ENCODE results near the gene CACNA1B.

Gene CACNA1B

DNA sequence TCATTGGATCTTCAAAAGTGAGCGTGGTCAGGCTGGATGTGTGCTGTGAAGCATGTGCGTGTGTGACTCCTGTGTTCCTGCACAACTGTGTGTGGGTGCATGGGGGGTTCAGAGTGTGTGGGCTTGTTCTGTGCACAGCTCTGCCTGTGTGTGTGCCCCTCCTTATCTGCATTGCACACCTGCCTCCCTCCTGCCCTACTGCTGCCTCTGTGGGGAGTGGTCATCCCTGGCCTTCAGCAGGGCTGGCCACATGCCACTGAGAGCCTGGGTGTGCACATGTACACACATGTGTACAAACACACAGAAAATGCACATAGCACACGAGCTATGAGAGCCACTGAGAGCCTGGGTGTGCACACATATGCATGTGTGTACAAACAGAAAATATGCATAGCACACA is 92.1 kb downstream of the CACNA1B start:
- DNase-seq: no peak

DNA sequence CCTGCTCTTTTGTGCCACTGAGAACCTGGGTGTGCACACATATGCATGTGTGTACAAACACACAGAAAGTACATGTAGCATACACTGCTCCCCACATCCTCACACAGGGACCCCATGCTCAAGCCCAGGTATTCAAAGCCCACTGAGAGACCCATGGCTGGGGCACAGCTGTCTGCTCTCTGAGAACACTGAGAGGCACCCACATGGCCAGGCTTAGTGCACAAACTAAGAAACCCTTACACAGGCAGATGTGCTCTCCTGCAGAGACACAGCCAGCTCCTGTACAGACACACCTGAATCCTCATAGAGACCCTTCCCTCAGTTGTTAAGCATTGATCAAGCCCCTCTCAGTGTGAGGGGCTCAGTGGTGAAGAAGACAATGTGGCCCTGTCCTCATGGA is 92.5 kb downstream of the CACNA1B start:
- DNase-seq: no peak

DNA sequence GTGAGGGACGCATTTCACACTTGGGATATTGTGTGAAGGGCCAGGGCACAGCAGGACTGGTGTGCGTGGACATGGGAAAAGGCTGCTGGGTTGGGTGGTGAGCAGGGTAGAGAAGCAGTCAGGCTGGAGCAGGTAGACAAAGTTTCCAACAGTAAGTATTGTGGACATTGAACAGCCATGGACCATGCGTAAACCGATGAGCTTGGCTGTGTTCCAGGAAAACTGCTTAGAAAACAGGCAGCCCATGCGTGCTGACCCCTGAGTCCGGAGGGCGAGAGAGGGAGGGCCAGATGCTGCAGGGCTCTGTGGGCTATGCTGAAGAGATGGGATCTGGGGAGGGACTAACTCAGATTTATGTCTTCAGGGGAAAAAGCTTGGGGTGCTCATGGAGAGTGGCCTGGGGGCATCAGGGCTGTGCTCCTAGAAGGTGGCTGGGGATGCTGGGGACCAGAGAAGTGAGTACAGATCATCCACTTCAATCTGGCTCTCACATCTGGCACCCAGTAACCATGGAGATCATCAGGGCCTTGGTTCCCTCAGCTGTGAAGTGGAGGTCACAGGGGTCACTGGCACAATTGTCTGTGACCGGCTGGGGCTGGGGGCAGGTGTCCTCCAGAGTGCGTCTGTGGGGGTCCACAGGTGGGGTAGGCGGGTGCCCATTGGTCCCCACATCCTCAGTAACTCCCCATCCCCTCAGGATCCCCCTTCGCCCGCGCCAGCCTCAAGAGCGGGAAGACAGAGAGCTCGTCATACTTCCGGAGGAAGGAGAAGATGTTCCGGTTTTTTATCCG is 93.3 kb downstream of the CACNA1B start:
- no peak for DNase-seq

DNA sequence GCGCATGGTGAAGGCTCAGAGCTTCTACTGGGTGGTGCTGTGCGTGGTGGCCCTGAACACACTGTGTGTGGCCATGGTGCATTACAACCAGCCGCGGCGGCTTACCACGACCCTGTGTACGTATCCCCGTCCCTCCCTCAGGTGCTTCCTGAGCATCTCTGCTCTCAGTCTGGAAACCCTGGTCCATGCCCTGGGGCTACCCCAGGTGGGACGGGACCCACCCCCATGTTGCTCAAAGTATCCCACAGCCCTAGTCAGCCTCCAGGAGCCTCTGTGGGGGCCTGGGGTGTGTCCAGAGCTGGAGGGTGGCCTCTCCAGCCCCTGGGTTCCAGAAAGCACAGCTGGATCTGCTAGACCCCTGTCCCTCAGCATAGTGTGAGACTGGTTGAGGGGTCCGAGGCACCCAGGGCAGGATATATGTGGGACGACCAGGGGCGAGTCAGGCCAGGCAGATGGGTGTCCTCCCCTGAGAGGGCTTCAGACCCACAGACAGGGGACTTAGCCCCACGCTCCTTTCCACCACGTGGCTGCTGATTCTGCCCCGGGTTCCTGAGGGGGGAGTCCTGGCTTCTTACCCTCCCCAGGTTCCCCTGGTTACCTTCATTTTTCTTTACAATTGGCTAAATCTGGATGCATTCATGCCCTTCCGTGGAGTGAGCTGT is 94.0 kb downstream of the CACNA1B start:
- no peak for DNase-seq

DNA sequence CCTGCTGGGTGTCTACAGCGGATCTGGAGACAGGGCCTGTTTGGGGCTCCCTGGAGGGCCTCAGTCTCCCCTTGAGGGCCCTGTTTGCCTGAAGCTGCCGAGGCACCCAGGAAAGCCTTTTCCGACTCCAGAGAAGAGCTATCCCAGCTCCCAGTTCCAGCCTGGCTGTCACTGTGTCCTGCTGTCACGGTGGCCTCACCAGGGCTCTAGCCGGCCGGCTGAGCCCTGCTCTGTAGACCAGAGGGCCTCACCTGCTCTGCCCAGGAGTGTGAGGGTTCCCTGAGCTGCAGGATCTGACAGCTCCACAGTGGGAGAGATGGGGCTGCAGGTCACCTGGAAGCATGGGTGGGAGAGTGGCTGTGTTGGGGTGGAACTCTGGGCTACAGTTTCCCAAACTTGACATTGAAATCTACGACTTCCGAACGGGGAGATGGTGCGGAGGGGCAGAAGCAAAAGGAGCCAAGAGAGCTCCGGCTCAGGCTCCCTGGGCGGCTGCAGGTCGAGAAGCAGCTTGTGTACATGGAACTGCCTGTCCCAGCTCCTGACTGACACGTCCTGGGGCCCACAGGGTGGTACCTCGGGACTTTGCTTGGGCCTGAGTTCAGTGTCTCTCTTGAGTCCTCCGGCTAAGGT is 94.9 kb downstream of the CACNA1B start:
- no peak for DNase-seq

DNA sequence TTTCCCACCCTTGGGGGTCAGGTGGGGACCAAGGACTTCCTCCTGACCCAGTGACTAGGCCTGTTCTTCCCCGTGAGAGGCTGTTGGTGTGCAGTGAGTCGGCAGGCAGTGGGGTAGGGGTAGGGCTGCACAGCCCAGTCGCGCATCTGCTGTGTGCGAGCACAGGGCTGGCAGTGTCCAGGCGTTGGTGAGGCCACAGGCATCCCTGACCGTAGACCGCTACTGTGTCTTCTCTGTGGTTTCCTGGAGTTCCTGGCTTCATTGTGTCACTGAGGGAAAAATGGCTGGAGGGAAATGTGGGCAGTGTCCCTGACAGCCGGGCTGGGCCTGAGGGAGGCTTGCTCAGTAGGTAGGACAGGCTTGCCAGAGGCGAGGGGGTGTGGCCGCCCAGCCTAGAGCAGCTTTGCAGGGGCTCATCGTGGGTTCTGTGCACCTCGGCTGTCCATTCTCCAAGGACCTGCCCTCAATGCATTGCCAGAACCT is 95.4 kb downstream of the CACNA1B start:
- DNase-seq: no peak

DNA sequence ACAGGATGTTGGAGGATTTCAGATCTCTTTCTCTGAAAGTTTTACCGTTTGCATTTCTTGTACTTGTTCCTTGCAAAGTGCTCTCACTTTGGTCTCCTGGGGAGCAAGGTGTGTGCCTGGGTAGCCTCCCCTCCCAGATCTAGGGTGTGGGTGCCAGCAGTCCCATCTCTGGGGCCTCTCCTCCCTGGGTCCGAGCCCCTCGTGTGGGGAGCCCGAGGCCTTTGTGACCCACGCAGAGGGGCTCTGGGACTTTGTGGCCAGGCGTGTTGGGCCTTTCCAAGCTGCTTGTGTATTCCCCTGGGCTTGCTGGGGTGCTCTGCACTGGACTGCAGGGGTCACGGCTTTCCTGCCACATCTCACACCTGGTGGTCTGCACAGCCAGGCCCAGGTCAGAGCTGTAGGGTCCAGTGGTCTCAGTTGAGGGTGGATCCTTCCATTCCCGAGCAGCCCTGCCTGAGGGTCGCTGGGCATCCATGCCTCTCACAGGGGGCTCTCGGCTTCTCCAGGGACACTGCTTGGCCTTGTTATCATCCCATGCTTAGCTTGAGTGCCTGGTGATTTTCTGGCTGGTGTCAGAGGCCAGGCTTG is 96.3 kb downstream of the CACNA1B start:
- no peak for DNase-seq

DNA sequence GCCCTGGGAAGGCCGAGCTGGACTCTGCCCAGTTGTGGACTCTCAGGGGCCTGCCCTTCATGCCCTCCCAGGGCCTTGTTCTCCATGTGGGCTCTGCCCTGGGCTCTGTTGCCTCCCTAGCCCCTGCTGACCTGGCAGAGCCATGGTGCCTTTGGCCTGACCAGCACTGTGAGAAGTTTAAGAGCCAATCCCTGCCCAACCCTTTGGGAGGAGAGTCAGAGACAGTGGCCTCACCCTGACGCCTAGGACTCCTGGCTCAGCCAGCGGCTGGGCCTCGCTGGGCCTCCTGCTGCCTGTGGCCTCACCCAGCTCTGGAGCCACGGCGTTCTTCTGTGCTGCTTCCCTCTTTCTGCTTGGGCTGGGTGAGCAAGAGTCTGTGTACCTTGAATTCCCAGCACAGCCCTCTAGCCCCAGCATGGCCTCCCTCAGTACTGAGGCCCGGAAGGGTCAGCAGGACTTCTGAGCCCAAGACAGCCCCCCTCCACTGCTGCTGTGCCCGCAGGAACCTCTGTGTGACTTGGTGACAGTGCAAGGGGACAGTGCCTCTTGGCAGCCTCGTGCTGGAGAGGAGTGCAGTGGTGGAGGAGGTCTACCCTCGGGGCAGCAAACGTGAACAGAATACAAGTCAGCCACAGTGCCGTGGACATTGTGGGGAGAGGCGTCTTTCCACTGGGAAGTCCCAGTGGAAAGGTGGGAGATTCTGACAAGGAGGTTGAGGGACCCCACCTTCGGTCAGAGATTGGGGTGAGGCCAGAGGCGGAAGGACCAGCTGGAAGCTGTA is 97.4 kb downstream of the CACNA1B start:
- no peak for DNase-seq

DNA sequence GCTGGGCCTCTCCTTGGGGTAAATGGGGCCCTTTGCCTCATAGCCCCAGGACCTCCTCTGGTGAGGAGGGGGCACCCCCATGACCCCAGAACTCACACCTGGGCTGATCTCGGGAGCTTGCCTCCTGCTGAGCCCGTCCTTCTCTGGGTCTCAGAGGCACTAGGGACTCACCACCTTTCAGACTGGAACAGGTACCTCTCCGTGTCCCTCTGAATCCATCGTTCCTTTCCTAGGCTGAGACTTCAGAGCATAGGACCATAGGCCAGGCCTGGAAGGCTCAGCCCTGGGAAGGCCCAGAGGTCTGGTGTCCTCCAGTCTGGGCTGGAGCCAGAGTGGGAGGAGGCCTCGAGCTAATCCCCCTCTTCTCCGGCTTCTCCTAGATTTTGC is 97.9 kb downstream of the CACNA1B start:
- no peak for DNase-seq

DNA sequence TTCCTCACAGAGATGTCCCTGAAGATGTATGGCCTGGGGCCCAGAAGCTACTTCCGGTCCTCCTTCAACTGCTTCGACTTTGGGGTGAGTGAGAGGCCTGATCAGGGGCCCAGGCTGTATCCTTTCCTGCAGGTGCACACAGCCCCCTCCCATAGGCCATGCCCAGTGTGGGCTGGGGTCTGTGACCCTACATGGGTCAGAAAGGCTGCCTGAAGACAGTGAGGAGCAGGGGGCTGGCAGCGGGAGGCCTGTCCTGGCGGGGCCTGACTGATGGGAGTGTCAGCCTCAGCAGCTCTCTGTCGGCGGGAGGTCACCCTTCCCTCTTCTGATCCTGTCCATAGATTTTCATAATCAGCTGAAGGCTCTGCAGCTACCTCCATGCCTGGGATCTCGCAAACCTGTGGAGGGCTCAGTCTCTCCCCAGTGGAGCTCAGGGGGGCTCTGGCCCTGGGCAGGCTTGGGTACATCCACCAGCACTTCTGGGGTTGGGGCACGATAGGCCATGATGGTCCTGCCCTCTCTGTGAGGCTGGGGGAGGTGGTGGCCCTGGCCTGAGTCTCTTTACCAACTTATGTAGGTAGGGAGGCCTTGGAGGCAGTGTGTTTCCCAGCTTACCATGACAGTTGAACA is 98.5 kb downstream of the CACNA1B start:
- no peak for DNase-seq

DNA sequence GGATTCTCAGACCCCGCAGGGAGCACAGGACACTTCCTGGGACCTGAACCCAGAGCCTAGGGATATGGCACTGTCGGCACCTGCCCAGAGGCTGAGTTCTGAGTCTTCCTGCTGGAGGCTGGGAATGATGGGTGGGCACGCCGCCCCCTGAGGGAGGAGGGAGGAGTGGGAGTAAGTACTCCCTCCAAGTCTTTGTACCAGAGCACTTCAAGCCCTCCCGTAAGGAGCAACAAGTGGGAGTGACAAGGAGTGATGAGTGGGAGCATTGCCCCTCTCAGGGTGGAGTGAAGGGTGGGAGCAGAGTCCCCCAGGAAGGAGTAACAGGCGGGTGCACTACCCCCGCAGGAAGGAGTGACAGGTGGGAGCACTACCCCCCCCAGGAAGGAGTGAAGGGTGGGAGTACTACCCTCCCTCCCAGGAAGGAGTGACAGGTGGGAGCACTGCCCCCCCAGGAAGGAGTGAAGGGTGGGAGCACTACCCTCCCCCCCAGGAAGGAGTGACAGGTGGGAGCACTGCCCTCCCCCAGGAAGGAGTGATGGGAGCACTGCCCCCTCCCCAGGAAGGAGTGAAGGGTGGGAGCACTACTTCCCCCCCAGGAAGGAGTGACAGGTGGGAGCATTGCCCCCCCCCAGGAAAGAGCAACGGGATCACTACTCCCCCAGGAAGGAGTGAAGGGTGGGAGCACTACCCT is 100.1 kb downstream of the CACNA1B start:
- DNase-seq: no peak

DNA sequence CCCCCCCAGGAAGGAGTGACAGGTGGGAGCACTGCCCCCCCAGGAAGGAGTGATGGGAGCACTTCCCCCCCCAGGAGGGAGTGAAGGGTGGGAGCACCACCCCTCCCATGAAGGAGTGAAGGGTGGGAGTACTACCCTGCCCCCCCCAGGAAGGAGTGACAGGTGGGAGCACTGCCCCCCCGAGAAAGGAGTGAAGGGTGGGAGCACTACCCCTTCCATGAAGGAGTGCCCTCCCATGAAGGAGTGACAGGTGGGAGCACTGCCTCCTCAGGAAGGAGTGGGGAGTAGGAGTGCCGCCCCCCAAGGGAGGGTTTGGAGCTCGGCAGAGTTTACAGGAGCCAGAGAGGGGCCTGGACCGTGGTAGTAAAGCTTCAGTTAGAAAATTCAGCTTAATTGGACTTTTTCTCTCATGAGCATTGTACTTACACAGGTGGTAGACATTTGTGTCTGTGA is 100.7 kb downstream of the CACNA1B start:
- no peak for DNase-seq

DNA sequence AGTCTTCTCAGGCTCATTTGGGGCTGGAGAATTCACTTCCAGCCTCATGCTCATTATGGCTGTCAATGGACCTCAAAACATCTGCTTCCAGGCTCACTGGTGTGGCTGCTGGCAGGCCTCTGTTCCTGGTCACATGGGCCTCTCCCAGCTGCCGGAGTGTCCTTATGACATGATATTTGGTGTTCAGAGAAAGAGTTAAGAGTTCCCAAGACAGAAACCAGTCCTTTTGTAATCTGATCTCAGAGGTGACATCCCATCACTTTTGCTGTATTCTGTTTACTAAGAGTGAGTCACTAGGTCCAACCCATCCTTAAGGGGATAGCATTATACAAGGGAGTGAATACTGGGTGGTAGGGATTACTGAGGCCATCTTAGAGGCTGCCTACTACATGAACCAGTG is 104.6 kb downstream of the CACNA1B start:
- DNase-seq: peak; percentile 39

DNA sequence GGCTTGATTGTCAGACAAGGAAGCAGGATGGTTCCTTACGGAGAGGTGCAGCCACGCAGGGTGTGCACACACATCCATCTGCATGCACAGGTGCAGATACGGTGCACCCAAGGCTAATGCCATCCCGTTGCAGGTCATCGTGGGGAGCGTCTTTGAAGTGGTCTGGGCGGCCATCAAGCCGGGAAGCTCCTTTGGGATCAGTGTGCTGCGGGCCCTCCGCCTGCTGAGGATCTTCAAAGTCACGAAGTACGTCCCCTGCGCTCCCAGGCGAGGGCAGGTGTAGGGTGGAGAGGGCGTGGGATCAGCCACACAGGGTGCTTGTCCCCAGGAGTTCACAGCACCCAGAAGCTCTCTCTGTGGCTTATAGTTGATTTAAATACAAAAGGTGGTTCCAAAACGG is 106.4 kb downstream of the CACNA1B start:
- DNase-seq: no peak

DNA sequence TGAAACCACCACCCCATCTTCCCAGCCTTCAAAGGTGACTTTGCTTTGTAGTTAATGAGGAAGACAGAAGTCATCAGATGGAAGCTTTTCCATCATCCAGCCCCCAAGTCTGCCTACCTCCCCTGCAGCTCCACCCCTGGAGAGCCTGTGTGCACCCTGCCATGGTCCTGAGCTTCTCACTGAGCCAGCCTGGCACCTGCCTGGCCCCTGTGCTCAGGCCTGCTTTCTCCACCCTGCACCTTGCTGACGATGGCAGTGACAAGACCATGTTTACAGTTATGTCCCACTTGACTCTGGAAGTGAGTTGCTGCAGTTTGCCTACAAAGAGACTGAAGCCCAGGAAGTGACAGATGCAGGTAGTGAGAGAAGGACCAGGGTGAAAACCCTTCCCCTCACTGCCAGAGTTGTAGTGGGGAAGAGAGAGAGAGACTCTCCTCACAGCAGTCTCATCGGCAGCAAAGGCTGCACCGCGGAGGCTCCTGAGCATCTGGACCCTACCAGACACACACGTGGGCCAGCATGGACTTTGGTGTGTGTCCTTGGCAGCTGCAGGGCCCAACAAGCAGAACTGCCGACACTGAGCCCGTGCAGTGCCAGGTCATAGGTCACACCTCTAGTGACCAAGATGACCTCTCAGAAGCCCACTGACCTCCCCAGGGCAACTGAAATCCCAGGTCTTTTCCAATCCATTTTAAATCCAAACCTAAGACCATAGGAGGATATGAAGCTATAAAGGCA is 107.1 kb downstream of the CACNA1B start:
- no peak for DNase-seq

DNA sequence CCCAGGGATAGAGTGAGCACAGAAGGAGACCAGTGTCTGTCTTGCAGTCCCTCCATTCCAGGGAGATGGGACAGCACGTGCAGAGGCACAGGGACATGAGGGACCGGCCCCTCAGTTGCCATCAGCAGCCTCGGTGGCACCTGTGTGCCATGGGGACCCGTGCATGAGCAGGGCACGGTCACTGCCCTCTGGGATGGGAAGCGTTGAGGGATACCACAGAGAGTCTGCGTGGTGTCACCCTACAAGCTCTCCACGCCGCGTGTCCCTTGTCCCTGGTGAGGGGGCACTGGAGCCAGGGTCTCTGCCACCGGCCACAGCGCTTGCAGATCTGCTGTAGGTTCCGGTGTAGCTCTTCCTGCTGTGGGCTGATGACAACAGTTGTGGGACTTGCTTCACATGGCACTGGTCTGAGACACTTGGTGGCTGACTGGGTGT is 108.1 kb downstream of the CACNA1B start:
- DNase-seq: no peak

DNA sequence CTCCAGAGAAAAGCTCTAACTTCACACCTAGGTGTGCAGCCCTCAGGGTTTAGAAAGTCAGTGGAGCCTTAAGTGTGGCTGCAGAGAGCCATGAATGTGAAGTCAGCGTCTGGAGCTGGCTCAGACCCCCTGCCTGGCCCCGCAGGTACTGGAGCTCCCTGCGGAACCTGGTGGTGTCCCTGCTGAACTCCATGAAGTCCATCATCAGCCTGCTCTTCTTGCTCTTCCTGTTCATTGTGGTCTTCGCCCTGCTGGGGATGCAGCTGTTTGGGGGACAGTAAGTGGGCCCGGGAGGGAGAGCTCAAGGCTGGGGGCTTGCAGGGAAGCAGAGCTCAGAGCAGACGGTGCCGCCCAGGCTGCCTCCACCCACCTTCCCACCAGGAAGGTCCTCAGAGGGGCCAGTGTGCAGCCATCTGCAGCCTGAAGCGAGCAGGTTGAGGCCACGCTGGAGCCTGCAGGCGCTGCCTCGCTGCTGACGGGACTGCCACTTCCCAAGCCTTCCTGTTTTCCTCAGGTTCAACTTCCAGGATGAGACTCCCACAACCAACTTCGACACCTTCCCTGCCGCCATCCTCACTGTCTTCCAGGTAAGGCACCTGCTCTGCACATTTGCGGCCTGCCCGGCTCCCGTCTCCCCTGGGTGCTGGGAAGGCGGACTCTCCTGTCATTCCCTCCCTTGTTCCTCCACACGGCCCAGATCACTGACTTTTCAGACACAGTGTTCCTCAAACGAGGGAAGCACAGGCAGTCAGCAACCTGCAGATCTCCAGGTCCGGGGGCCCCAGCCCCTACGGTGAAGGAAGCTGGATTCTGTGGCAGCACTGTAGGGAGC is 108.9 kb downstream of the CACNA1B start:
- DNase-seq: no peak

DNA sequence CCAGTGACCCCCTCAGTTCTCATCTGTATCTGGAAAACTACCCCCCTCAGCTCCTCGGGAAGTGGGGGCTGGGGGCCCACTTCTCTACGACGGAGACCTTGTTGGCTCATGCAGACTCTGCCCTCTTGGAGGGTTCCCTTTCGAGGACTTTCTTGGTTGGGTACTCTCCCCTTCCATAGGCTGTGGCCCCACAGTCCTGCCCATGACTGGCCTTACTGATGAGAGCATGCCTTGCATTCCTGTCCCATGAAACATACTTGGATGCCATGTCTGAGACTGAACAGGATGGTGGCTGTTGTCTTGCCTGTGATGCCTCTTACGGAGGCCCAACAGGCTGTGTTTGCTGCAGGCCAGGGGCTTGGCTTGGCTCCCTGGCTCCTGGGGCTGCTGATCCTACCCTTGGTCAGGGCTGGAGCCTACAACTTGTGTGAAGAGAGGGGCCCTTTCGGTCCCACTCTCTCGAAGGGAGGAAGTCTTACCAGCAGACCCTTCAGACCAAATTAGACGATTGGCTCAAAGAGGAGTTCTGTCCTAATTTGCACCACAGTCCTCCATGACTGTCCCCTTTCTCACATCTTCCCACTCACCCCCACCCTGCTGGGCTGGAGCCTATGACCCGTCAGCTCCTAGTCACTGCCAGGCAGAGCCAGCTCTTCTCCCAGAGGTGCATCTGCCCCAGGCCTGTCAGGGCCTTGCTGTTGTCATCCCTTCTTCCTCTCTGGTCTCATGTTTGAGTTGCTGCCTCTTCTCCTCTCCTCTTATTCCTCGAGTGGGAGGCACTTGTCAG is 109.9 kb downstream of the CACNA1B start:
- DNase-seq: no peak

DNA sequence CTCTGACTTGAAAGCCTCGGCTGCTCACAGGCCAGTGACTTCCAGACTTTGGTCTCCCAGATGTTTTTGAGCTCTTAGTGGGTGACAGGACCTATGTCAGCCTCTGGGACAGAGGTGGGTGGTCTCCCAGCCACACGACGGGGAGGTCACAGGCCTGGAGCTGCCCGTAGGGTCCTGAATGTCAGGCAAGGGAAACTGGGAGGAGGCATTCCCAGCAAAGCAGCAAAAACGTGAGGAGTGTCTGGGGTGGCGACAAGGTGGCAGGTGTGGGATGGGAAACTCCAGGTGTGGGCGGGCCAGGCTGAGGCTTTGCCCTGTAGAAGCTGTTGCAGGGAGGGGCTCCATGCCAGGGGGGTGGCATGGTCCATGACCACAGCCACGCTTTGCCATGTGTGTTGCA is 110.5 kb downstream of the CACNA1B start:
- DNase-seq: no peak

All from right hindlimb (tissue), 1 donor.